ENCODE results near the gene TRAF6.

Gene TRAF6

DNA sequence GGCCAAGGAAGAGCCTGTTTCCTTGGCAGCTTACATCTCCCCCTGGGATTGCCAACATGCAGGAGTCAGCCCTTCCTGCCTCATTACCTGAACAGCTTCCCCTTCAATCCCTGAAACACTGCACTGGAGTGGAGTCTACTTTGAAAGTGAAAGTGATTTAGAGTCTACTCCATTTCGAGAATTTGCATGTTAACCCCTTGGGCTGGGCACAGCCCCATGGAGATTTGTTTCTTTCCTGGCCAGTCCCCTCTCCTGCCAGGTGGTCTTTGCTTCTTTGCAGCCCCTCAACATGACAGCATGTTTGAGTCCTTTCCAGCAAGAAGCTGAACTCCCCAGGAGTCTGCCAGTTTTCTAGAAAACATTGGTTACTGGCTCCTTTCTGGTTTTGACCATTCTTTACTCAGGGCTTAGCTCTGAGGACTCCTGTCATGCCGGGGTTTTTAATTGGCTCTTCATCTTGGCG is 59.9 kb downstream of the TRAF6 start:
- H3K36me3 ChIP-seq (ENCODE audit: insufficient read depth, low read length): peaks cover 19% of the 10 kb centered on the region; the same call in 1 of the 2 replicates
- peak overlapping the region; percentile 72 for H3K4me3 ChIP-seq (ENCODE audit: low read depth, low read length)
- no peaks in the 10 kb centered on the region for H3K27me3 ChIP-seq (ENCODE audit: insufficient read depth, low read length)
- no peak overlapping the region for H3K27ac ChIP-seq (ENCODE audit: low read depth, low read length)
- H3K4me1 ChIP-seq (ENCODE audit: control insufficient read depth, insufficient read depth, low read length, unreplicated experiment): peaks cover 40% of the 10 kb centered on the region
- H2AFZ ChIP-seq (ENCODE audit: low read length, unreplicated experiment): no peak overlapping the region
- no peaks in the 10 kb centered on the region for H3K79me2 ChIP-seq (ENCODE audit: control insufficient read depth, insufficient read depth, low read length, unreplicated experiment)

DNA sequence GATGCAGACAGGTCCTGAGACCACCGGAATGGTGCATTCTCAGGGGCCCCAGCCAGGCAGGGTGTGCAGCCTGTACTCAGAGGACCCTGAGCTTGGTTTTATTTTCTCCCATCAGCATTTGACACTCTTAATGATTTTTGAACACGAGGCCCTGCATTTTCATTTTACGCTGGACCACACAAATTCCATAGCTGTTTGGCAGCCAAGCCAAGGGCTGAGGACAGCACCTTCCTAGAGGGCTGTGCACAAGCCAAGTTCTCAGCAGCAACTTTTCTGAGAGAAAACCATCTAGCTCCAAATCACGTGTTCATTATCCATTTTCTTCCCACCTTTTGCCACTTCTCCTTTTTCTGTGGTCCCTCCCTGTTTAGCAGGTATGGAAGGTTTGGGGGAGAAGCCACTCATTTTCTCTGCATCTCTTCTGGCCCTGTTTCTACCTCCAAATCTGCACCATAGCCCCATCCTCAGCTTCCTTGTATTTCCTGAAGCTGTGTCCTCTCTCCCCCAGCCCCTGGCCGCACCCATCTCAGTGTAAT is 60.4 kb downstream of the TRAF6 start:
- Histone ChIP-seq H3K27ac (ENCODE audit: low read depth, low read length) (no peak overlapping the region), H2AFZ (ENCODE audit: low read length, unreplicated experiment) (no peak overlapping the region), H3K4me1 (ENCODE audit: control insufficient read depth, insufficient read depth, low read length, unreplicated experiment) (peaks cover 35% of the 10 kb centered on the region), H3K79me2 (ENCODE audit: control insufficient read depth, insufficient read depth, low read length, unreplicated experiment) (no peaks in the 10 kb centered on the region), H3K36me3 (ENCODE audit: insufficient read depth, low read length) (peaks cover 19% of the 10 kb centered on the region; the same call in 1 of the 2 replicates), H3K4me3 (ENCODE audit: low read depth, low read length) (peak overlapping the region; percentile 72), H3K27me3 (ENCODE audit: insufficient read depth, low read length) (no peaks in the 10 kb centered on the region)

DNA sequence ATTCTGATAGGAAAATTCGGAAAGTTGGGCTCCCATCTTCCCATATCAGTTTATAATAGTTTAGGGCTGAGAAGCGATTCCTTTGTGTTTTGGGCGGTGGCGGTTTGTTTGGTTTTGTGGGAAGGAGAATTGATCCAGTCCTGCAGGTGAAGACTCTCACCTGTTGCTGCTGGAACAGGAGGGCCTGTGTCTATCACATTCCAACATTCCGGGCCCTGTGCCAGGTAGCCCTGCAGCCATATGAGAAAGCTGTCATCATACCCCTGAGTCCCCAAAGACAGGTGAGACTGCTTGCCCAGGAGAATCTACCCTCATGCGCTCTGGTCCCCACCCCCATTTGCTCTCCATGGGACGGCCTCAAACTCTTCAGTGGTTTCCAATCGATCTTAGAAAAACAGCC is 62.1 kb downstream of the TRAF6 start:
- Histone ChIP-seq H3K27me3 (ENCODE audit: insufficient read depth, low read length) (no peaks in the 10 kb centered on the region), H3K79me2 (ENCODE audit: control insufficient read depth, insufficient read depth, low read length, unreplicated experiment) (no peaks in the 10 kb centered on the region), H2AFZ (ENCODE audit: low read length, unreplicated experiment) (no peak overlapping the region), H3K27ac (ENCODE audit: low read depth, low read length) (no peak overlapping the region), H3K36me3 (ENCODE audit: insufficient read depth, low read length) (peaks cover 19% of the 10 kb centered on the region; the same call in 1 of the 2 replicates), H3K4me3 (ENCODE audit: low read depth, low read length) (no peak overlapping the region), H3K4me1 (ENCODE audit: control insufficient read depth, insufficient read depth, low read length, unreplicated experiment) (peaks cover 21% of the 10 kb centered on the region)

DNA sequence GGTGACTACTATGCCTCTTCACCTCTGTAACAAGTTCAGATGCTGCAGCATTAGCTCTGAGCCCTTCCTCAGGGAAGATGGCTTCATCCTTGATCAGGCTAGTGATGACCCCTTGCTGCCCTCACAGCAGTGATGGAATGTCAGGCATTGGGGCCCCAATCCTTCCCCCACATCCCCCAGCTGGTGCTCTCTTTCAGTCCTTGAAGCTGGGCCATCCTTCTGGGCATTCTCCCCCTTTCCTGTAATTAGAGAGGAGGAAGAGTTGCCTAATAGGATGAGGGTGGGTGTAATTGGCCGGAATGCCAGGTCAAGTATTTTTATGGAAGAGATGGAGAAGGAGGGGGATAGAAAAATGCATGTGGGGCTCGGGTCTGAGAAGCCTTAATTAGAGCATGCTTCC is 62.6 kb downstream of the TRAF6 start:
- Histone ChIP-seq H2AFZ (ENCODE audit: low read length, unreplicated experiment) (no peak overlapping the region), H3K27me3 (ENCODE audit: insufficient read depth, low read length) (no peaks in the 10 kb centered on the region), H3K27ac (ENCODE audit: low read depth, low read length) (no peak overlapping the region), H3K4me3 (ENCODE audit: low read depth, low read length) (no peak overlapping the region), H3K4me1 (ENCODE audit: control insufficient read depth, insufficient read depth, low read length, unreplicated experiment) (peaks cover 21% of the 10 kb centered on the region), H3K79me2 (ENCODE audit: control insufficient read depth, insufficient read depth, low read length, unreplicated experiment) (no peaks in the 10 kb centered on the region), H3K36me3 (ENCODE audit: insufficient read depth, low read length) (peaks cover 19% of the 10 kb centered on the region; the same call in 1 of the 2 replicates)

DNA sequence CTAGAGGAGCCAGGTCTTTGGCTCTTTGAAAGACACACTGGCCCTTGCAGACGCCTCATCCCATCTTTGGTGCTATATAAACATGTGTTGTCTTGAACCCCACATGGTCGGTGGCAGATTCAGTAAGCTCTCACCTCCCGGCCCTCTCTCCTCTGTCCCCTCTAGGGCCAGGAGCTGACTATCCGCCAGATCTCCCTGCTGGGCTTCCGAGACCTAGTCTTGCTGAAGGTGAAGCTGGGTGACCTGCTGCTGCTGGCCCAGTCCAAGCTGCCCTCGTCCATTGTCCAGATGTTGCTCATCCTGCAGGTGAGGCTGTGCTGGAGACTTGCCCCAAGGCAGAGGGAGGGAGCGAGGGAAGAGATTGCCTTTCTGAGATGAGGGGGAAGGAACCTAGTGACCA is 63.9 kb downstream of the TRAF6 start:
- Histone ChIP-seq H2AFZ (ENCODE audit: low read length, unreplicated experiment) (no peak overlapping the region), H3K4me1 (ENCODE audit: control insufficient read depth, insufficient read depth, low read length, unreplicated experiment) (peaks cover 21% of the 10 kb centered on the region), H3K27ac (ENCODE audit: low read depth, low read length) (no peak overlapping the region), H3K79me2 (ENCODE audit: control insufficient read depth, insufficient read depth, low read length, unreplicated experiment) (no peaks in the 10 kb centered on the region), H3K36me3 (ENCODE audit: insufficient read depth, low read length) (peaks cover 14% of the 10 kb centered on the region; the same call in 1 of the 2 replicates), H3K27me3 (ENCODE audit: insufficient read depth, low read length) (no peaks in the 10 kb centered on the region), H3K4me3 (ENCODE audit: low read depth, low read length) (no peak overlapping the region)

DNA sequence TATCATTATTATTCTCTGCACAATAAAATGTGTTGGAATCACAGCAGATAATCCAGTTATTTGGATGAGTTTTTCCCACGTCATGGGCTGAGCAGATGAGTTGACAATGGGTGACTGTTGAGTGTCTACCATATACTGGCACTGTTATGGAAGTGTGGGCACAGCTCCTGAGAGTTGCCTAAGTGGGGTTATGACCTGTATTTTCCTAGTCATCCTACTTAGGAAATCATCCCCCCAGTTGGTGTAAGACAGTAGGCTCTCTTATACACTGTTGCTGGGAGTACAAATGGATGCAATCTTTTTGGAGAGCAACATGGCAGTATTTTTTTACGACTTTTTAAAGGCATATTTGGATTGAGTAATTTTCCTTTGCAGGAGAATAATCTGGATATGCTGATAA is 66.4 kb downstream of the TRAF6 start:
- Histone ChIP-seq H3K79me2 (ENCODE audit: control insufficient read depth, insufficient read depth, low read length, unreplicated experiment) (no peaks in the 10 kb centered on the region), H3K36me3 (ENCODE audit: insufficient read depth, low read length) (peaks cover 15% of the 10 kb centered on the region)

DNA sequence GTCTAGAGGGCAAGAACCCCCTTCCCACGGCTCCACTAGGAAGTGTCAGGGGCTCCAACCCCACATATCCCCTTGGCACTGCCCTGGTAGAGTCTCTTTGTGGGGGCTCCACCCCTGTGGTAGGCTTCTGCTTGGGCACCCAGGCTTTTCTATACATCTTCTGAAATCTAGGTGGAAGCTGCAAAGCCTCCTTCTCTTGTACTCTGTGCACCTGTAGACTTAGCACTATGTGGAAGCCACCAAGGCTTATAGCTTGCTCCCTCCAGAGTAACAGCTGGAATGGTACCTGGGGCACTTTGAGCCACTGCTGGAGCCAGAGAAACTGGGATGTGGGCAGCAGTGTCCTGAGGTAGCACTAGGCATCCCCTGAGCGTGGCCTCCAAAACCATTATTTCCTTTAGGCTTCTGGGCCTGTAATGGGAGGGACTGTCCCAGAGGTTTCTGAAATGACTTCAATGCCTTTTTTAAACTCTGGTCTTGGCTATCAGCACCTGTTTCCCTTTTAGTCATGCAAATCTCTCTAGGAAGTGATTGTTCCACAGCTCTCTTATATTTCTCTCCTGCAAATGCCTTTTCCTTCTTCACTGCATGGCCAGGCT is 68.4 kb downstream of the TRAF6 start:
- Histone ChIP-seq H3K27ac (ENCODE audit: low read depth, low read length) (no peak overlapping the region), H3K79me2 (ENCODE audit: control insufficient read depth, insufficient read depth, low read length, unreplicated experiment) (no peaks in the 10 kb centered on the region), H3K27me3 (ENCODE audit: insufficient read depth, low read length) (no peaks in the 10 kb centered on the region), H3K36me3 (ENCODE audit: insufficient read depth, low read length) (peaks cover 15% of the 10 kb centered on the region), H3K4me3 (ENCODE audit: low read depth, low read length) (no peak overlapping the region), H3K4me1 (ENCODE audit: control insufficient read depth, insufficient read depth, low read length, unreplicated experiment) (no peaks in the 10 kb centered on the region), H2AFZ (ENCODE audit: low read length, unreplicated experiment) (no peak overlapping the region)

More for the DNA sequence above, 66.4 kb downstream of the TRAF6 start:
- no peak overlapping the region for H3K27ac ChIP-seq (ENCODE audit: low read depth, low read length)
- H3K4me1 ChIP-seq (ENCODE audit: control insufficient read depth, insufficient read depth, low read length, unreplicated experiment): peaks cover 11% of the 10 kb centered on the region
- no peak overlapping the region for H2AFZ ChIP-seq (ENCODE audit: low read length, unreplicated experiment)
- no peaks in the 10 kb centered on the region for H3K27me3 ChIP-seq (ENCODE audit: insufficient read depth, low read length)
- no peak overlapping the region for H3K4me3 ChIP-seq (ENCODE audit: low read depth, low read length)

DNA sequence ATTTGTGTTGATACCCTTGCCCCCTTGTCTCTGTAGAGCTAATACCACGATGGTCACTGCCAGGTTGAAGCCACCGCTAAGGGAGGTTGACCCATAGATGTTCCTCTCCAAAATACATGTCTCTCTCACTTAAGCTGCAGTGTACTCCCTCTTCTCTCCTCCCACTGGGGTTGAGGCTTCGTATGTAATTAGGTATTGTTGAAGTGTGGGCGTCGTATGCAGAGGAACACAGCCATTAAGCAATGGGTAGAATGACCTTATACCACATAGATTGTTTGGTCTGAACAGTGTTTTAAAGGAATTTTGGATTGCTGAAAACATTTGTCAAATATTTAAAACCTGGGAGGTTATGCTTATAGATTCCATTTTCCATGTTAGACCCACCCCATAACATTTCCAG is 71.9 kb downstream of the TRAF6 start:
- H3K4me3 ChIP-seq (ENCODE audit: low read depth, low read length): no peak overlapping the region
- H3K27me3 ChIP-seq (ENCODE audit: insufficient read depth, low read length): no peaks in the 10 kb centered on the region
- peaks cover 24% of the 10 kb centered on the region for H3K36me3 ChIP-seq (ENCODE audit: insufficient read depth, low read length)
- H3K4me1 ChIP-seq (ENCODE audit: control insufficient read depth, insufficient read depth, low read length, unreplicated experiment): no peaks in the 10 kb centered on the region
- no peaks in the 10 kb centered on the region for H3K79me2 ChIP-seq (ENCODE audit: control insufficient read depth, insufficient read depth, low read length, unreplicated experiment)
- H3K27ac ChIP-seq (ENCODE audit: low read depth, low read length): no peak overlapping the region
- no peak overlapping the region for H2AFZ ChIP-seq (ENCODE audit: low read length, unreplicated experiment)

DNA sequence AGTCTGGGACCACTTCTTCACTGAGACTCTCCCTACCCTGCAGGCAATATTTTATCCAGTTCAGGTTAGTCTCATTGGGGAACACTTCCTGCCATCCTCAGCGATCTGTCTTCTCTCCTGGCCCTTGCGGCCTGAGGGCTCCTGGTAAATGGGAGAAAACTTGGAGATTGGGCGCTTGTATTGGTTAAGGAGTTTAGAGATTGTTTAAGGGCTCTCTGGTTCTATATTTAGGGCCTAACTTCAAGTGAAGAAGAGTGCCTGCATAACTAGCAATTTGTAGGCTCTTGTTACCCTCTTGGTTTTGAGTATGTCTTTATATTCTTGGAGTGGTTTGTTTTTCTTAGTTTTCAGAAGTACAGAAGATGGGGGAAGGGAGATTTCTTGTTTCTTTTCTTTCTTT is 72.7 kb downstream of the TRAF6 start:
- no peak overlapping the region for H2AFZ ChIP-seq (ENCODE audit: low read length, unreplicated experiment)
- peaks cover 24% of the 10 kb centered on the region for H3K36me3 ChIP-seq (ENCODE audit: insufficient read depth, low read length)
- H3K4me1 ChIP-seq (ENCODE audit: control insufficient read depth, insufficient read depth, low read length, unreplicated experiment): peaks cover 2% of the 10 kb centered on the region
- no peaks in the 10 kb centered on the region for H3K27me3 ChIP-seq (ENCODE audit: insufficient read depth, low read length)
- no peak overlapping the region for H3K27ac ChIP-seq (ENCODE audit: low read depth, low read length)
- no peak overlapping the region for H3K4me3 ChIP-seq (ENCODE audit: low read depth, low read length)
- H3K79me2 ChIP-seq (ENCODE audit: control insufficient read depth, insufficient read depth, low read length, unreplicated experiment): no peaks in the 10 kb centered on the region
